IMR-90 (cell line): ENCODE data around the gene DYRK3. TPM values are rescaled to one million over a fixed set of nuclear protein-coding genes. Genes with fewer than 3 reads are reported as not detected.

Source experiments
- ATAC-seq: fragments of 200-7000 bp; cut with Tn5 transposase; 2 replicates; pipeline ENCODE4 v1.9.1; 2020; ENCODE audit warnings: low read depth, mild to moderate bottlenecking, moderate library complexity
- BruUV-seq: library from RNA; stranded (reverse); fragments of 400-500 nt; replicated peaks from 2 replicates; lab custom pipeline; 2021; lab: Mats Ljungman, UMichigan
- CTCF ChIA-PET: fragments of 300-600 bp; formaldehyde crosslinking; extraction: SDS; loops from one replicate; lab custom pipeline; 2021; ENCODE audit warnings: antibody characterized with exemption; lab: Yijun Ruan, JAX
- POLR2A ChIA-PET: fragments of 300-600 bp; sonication (Branson Sonifier 250); formaldehyde crosslinking; loops from one replicate; lab custom pipeline; 2022; ENCODE audit warnings: antibody characterized with exemption; ENCODE audit not compliant: unreplicated experiment; lab: Charles Lee
- DNase-seq: peaks from one replicate; pipeline ENCODE4 v3.0.0; 2013
- H2AFZ ChIP-seq: replicated peaks from 2 replicates; pipeline ENCODE3; 2013; ENCODE audit warnings: low read length, mild to moderate bottlenecking; ENCODE audit not compliant: poor library complexity
- H2AK5ac ChIP-seq: 2 replicates; pipeline ENCODE4 v1.6.1; 2013; ENCODE audit warnings: low read depth, low read length, inconsistent platforms
- H2AK9ac ChIP-seq: replicated peaks from 2 replicates; pipeline ENCODE3; 2013; ENCODE audit warnings: mild to moderate bottlenecking, low read depth, low read length, moderate library complexity; ENCODE audit not compliant: poor library complexity
- H2BK120ac ChIP-seq: 2 replicates; pipeline ENCODE4 v1.6.1; 2013; ENCODE audit warnings: low read depth, low read length, inconsistent platforms
- H2BK15ac ChIP-seq: 3 replicates; pipeline ENCODE4 v1.6.1; 2013; ENCODE audit warnings: low read depth, low read length, inconsistent platforms
- H2BK20ac ChIP-seq: 2 replicates; pipeline ENCODE4 v1.6.1; 2013; ENCODE audit warnings: low read depth, mild to moderate bottlenecking, inconsistent platforms, low read length, moderate library complexity
- H2BK5ac ChIP-seq: 2 replicates; pipeline ENCODE4 v1.6.1; 2013; ENCODE audit warnings: mild to moderate bottlenecking, low read depth, low read length, inconsistent platforms; ENCODE audit not compliant: poor library complexity, severe bottlenecking
- H3K14ac ChIP-seq: replicated peaks from 2 replicates; pipeline ENCODE4 v1.6.1; 2013; ENCODE audit warnings: low read depth, low read length, inconsistent platforms
- H3K18ac ChIP-seq: 2 replicates; pipeline ENCODE4 v1.6.1; 2013; ENCODE audit warnings: low read depth, low read length, control low read depth
- H3K23ac ChIP-seq: 2 replicates; pipeline ENCODE4 v1.6.1; 2013; ENCODE audit warnings: low read depth, low read length, inconsistent platforms
- H3K27ac ChIP-seq: 2 replicates; pipeline ENCODE4 v1.5.1; 2013; ENCODE audit warnings: mild to moderate bottlenecking, control low read depth, low read length; ENCODE audit not compliant: insufficient read depth
- H3K27me3 ChIP-seq: 2 replicates; pipeline ENCODE4 v1.6.1; 2013; ENCODE audit warnings: low read length; ENCODE audit not compliant: control insufficient read depth, insufficient read depth
- H3K36me3 ChIP-seq: 2 replicates; pipeline ENCODE4 v1.6.1; 2013; ENCODE audit warnings: low read length, mixed read lengths; ENCODE audit not compliant: control insufficient read depth, insufficient read depth
- H3K4ac ChIP-seq: 2 replicates; pipeline ENCODE4 v1.6.1; 2013; ENCODE audit warnings: low read depth, low read length, inconsistent platforms
- H3K4me1 ChIP-seq: 2 replicates; pipeline ENCODE4 v1.6.1; 2013; ENCODE audit warnings: low read length, mixed read lengths; ENCODE audit not compliant: control insufficient read depth, insufficient read depth
- H3K4me2 ChIP-seq: 2 replicates; pipeline ENCODE4 v1.6.1; 2013; ENCODE audit warnings: low read depth, mild to moderate bottlenecking, control low read depth, low read length, moderate library complexity
- H3K4me3 ChIP-seq: 2 replicates; pipeline ENCODE4 v1.5.1; 2013; ENCODE audit warnings: low read depth, mild to moderate bottlenecking, control low read depth, low read length, moderate library complexity; ENCODE audit not compliant: insufficient read depth
- H3K56ac ChIP-seq: 2 replicates; pipeline ENCODE4 v1.6.1; 2013; ENCODE audit warnings: low read length, inconsistent platforms; ENCODE audit not compliant: insufficient read depth; ENCODE audit errors: extremely low read depth
- H3K79me1 ChIP-seq, 2 experiments: 2 replicates each; pipeline ENCODE4 v1.6.1; 2013; ENCODE audit warnings: low read length in 2 of 2, inconsistent platforms in 1 of 2, low read depth in 1 of 2
- H3K9ac ChIP-seq: 2 replicates; pipeline ENCODE4 v1.6.1; 2013; ENCODE audit warnings: low read depth, low read length, control low read depth
- H3K9me1 ChIP-seq: 2 replicates; pipeline ENCODE4 v1.6.1; 2013; ENCODE audit warnings: low read length, inconsistent platforms; ENCODE audit not compliant: insufficient read depth
- H3K9me3 ChIP-seq: 2 replicates; pipeline ENCODE4 v1.6.1; 2013; ENCODE audit warnings: low read length; ENCODE audit not compliant: control insufficient read depth, insufficient read depth
- H4K20me1 ChIP-seq: 2 replicates; pipeline ENCODE4 v1.6.1; 2013; ENCODE audit warnings: low read length, inconsistent platforms; ENCODE audit not compliant: insufficient read depth
- H4K5ac ChIP-seq: 2 replicates; pipeline ENCODE4 v1.6.1; 2013; ENCODE audit warnings: mild to moderate bottlenecking, low read depth, low read length, control low read depth
- H4K8ac ChIP-seq, 2 experiments: 2 replicates each; pipeline ENCODE4 v1.6.1; 2013; ENCODE audit warnings: low read depth in 2 of 2, low read length in 2 of 2, control low read depth in 1 of 2, inconsistent platforms in 1 of 2
- H4K91ac ChIP-seq: 2 replicates; pipeline ENCODE4 v1.6.1; 2013; ENCODE audit warnings: low read depth, low read length, inconsistent platforms; ENCODE audit not compliant: insufficient read depth
- CHD1 ChIP-seq: IDR thresholded peaks from 2 replicates; pipeline ENCODE4 v1.6.1; 2012; ENCODE audit warnings: low read depth, low read length, improper control_type of control experiment
- FOS ChIP-seq: fragments of 150-350 bp; IDR thresholded peaks from 2 replicates; pipeline ENCODE4 v1.6.1; 2016; ENCODE audit warnings: low read depth, low read length
- MAZ ChIP-seq: IDR thresholded peaks from 2 replicates; pipeline ENCODE4 v1.6.1; 2012; ENCODE audit warnings: low read depth, mild to moderate bottlenecking, low read length, improper control_type of control experiment, moderate library complexity, borderline replicate concordance
- RFX5 ChIP-seq: IDR thresholded peaks from 2 replicates; pipeline ENCODE4 v1.8.0; 2012; ENCODE audit warnings: low read depth, mild to moderate bottlenecking, low read length, moderate library complexity
- WGBS, 2 experiments: methylation state at CpG; one replicate each; pipeline versions ENCODE4 v1.1.5 to v1.1.7; 2013; ENCODE audit warnings: missing lambda C conversion rate in 2 of 2; ENCODE audit not compliant: insufficient read length in 1 of 2; ENCODE audit errors: extremely low coverage in 2 of 2; 5-methylcytosine and 5-hydroxymethylcytosine counted together
- dilution Hi-C: fragments of 300-500 bp; cut with HindIII; formaldehyde crosslinking; loops from one replicate; pipeline ENCODE4 v1.14.3; 2018; ENCODE audit warnings: low sequenced_read_pairs; ENCODE audit not compliant: unreplicated experiment
- in situ Hi-C: fragments of 300-500 bp; cut with MboI; formaldehyde crosslinking; loops from 3 replicates; pipeline ENCODE4 v1.14.3; 2019; ENCODE audit warnings: low sequenced_read_pairs, inconsistent platforms, mixed read lengths
- intact Hi-C: fragments of 100-400 bp; cut with micrococcal nuclease; formaldehyde crosslinking; loops from 2 replicates; pipeline ENCODE4 v1.10.0; 2022
- polyA plus RNA-seq, 3 experiments: library from polyadenylated mRNA; depleted of rRNA; stranded (reverse); fragments of >200 nt; gene quantifications; 2 replicates each; pipeline ENCODE4 v1.2.3, GENCODE V29; 2012; ENCODE audit warnings: low replicate concordance in 1 of 3
- total RNA-seq: library from RNA; depleted of rRNA; stranded (reverse); fragments of >200 nt; gene quantifications from 2 replicates; pipeline ENCODE4 v1.2.3, GENCODE V29; 2012

Gene DYRK3
- total and polyA plus RNA-seq, 2 of the 4 experiments (the other 2 are of a cell fraction), result 5.5 to 22.0 TPM

DNA sequence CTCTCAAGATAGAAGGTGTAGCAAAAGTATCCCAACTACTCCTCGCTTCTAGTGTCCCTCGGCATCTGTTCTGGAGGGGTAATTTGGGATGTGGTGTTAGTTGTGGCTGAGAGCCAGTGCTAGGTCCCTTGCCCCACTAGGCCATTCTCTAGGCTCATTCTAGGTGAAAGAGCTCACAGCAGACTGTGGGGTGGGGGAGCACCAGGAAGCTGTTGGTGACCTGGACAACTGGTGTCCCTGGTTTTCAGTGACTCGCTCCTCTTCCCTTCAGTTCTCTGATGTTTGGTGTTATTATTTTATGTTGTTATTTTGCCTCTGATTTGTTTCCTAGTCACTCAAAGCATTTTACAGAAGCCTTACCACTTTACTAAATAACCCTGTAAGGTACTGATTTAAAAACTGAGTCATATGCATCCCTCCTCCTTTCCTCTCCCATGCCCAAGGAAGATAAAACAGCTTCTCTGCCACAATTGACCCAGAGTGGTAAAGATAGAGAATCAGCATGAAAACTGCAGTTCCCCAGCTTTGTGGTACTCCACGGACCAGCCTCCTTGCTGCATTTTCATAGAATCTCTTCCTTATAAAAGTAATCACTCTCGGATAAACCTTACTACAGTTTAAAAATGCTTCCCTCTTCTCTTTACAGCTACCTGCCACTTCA is 14.1 kb downstream of the DYRK3 start:
- Histone ChIP-seq H3K4me1 (peaks cover 2% of the 10 kb centered on the region; the same call in 1 of the 2 replicates), H2BK20ac (no peak overlapping the region), H3K9ac (no peak overlapping the region), H2BK15ac (no peak overlapping the region), H2AK5ac (no peak overlapping the region), H3K14ac (no peak overlapping the region), H3K4ac (no peak overlapping the region), H4K8ac (no peak overlapping the region), H3K36me3 (peaks cover 13% of the 10 kb centered on the region), H3K4me3 (no peak overlapping the region), H3K4me2 (no peak overlapping the region), H3K27me3 (no peaks in the 10 kb centered on the region), H2AFZ (no peak overlapping the region), H2BK120ac (no peak overlapping the region), H4K20me1 (no peaks in the 10 kb centered on the region), H2AK9ac (no peak overlapping the region), H3K9me1 (no peaks in the 10 kb centered on the region; the same call in none of the 2 replicates), H3K9me3 (no peaks in the 10 kb centered on the region), H2BK5ac (no peak overlapping the region), H3K79me1 (peaks cover 10 to 29% of the 10 kb centered on the region in 2 experiments; a peak in 3 of 4 replicates), H3K23ac (no peak overlapping the region), H3K18ac (no peak overlapping the region), H4K5ac (no peak overlapping the region), H4K91ac (no peak overlapping the region), H3K27ac (no peak overlapping the region), H3K56ac (no peak overlapping the region)
- intact Hi-C loops, result no loop called here
- in situ Hi-C loops, result no loop called here
- no peak for DNase-seq
- ChIA-PET POLR2A (no interaction called here), CTCF (interaction anchor here (1.0 to 2.4 kb wide), 4 partner anchors 14 to 37 kb away, joined by 3 to 10 read pairs (median 6); partner anchors contain the start of gene DYRK3)
- dilution Hi-C loops, result no loop called here
- no CpG with 5 or more reads among the region's 5 CpGs for WGBS, 2 experiments
- no TSS peak for BruUV-seq
- ATAC-seq, result no peak
- TF ChIP-seq FOS, result no peak
- no peak for TF ChIP-seq RFX5
- TF ChIP-seq MAZ, result no peak
- no peak for TF ChIP-seq CHD1
